Testis (tissue), 2 donors: Measurements from ENCODE around the gene ZNF275.

Experiments used
- POLR2A ChIP-seq: fragments of 450-650 bp; IDR thresholded peaks from one replicate; pipeline ENCODE4 v1.6.1; 2017; ENCODE audit warnings: antibody characterized with exemption, mild to moderate bottlenecking, moderate library complexity
- TF ChIP-seq, protein P1 (sequence below), 3 experiments: fragments of 450-650 bp in 2 of 3; fragments of 200-600 bp in 1 of 3; sonication (generic) in 1 of 3; IDR thresholded peaks; one replicate each; pipeline ENCODE4 v1.5.1; 2016 to 2019; ENCODE audit warnings: antibody characterized with exemption in 3 of 3, mild to moderate bottlenecking in 2 of 3, moderate library complexity in 1 of 3

DNA sequence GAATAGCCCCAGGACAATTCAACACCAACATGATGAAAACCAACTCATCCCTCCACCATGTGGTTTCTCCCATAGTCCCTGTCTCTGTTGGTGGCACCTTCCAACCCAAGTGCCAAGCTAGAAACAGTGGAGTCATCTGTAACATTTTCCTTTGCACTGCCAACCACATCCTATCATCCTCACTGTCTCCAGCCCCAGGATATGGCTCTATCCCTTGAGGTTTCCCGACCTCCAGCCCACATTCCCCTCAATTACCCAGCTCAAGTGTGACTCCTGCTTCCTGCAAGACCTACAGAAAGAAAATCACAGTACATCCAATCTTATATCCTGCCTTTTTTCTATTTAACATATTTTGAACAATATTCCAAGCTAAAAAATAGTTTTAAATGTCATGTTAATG is 36.6 kb upstream of the ZNF275 start:
- TF ChIP-seq, protein P1, sequence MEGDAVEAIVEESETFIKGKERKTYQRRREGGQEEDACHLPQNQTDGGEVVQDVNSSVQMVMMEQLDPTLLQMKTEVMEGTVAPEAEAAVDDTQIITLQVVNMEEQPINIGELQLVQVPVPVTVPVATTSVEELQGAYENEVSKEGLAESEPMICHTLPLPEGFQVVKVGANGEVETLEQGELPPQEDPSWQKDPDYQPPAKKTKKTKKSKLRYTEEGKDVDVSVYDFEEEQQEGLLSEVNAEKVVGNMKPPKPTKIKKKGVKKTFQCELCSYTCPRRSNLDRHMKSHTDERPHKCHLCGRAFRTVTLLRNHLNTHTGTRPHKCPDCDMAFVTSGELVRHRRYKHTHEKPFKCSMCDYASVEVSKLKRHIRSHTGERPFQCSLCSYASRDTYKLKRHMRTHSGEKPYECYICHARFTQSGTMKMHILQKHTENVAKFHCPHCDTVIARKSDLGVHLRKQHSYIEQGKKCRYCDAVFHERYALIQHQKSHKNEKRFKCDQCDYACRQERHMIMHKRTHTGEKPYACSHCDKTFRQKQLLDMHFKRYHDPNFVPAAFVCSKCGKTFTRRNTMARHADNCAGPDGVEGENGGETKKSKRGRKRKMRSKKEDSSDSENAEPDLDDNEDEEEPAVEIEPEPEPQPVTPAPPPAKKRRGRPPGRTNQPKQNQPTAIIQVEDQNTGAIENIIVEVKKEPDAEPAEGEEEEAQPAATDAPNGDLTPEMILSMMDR (IDR thresholded peaks at IDR 0.05) = no peak
- no peak for TF ChIP-seq POLR2A
